PC-9 (cell line): Measurements from ENCODE around the gene RTN1. TPM values are rescaled to one million over a fixed set of nuclear protein-coding genes. Genes with fewer than 3 reads are reported as not detected.

Experiments
- BruUV-seq: library from RNA; stranded (reverse); fragments of 400-500 nt; replicated peaks from 2 replicates; lab custom pipeline; 2021; lab: Mats Ljungman, UMichigan
- CTCF ChIA-PET: fragments of 300-600 bp; sonication (Branson Sonifier 250); formaldehyde crosslinking; loops from one replicate; lab custom pipeline; 2022; ENCODE audit warnings: antibody characterized with exemption; lab: Charles Lee
- POLR2A ChIA-PET: fragments of 300-600 bp; sonication (Branson Sonifier 250); formaldehyde crosslinking; loops from one replicate; lab custom pipeline; 2022; ENCODE audit warnings: antibody characterized with exemption; ENCODE audit not compliant: unreplicated experiment; lab: Charles Lee
- DNase-seq, 2 experiments: peaks; one replicate each; pipeline versions ENCODE4 v3.0.0 to v3.0.0-alpha.2; 2015 to 2022; ENCODE audit warnings: mixed read lengths in 1 of 2
- H2AFZ ChIP-seq: fragments of 200-600 bp; sonication (generic); 2 replicates; pipeline ENCODE4 v1.8.1; 2017; ENCODE audit warnings: antibody characterized with exemption
- H3F3A ChIP-seq: fragments of 200-600 bp; sonication (generic); 2 replicates; pipeline ENCODE4 v1.8.1; 2017; ENCODE audit warnings: antibody characterized with exemption, mild to moderate bottlenecking, low read depth; ENCODE audit not compliant: insufficient read depth
- H3K27ac ChIP-seq: fragments of 200-600 bp; sonication (generic); 2 replicates; pipeline ENCODE4 v1.6.1; 2016; ENCODE audit warnings: mixed run types
- H3K27me3 ChIP-seq: fragments of 200-600 bp; sonication (generic); 2 replicates; pipeline ENCODE4 v1.6.1; 2016; ENCODE audit warnings: low read depth, mixed run types; ENCODE audit not compliant: insufficient read depth
- H3K36me3 ChIP-seq: fragments of 200-600 bp; sonication (generic); 2 replicates; pipeline ENCODE4 v1.6.1; 2016; ENCODE audit warnings: low read depth, mixed run types
- H3K4me1 ChIP-seq: fragments of 200-600 bp; sonication (generic); replicated peaks from 2 replicates; pipeline ENCODE4 v1.6.1; 2016; ENCODE audit warnings: mixed run types; ENCODE audit not compliant: insufficient read depth
- H3K4me2 ChIP-seq: fragments of 200-600 bp; sonication (generic); 2 replicates; pipeline ENCODE4 v1.6.1; 2017; ENCODE audit warnings: mixed run types
- H3K4me3 ChIP-seq: fragments of 200-600 bp; sonication (generic); 2 replicates; pipeline ENCODE4 v1.6.1; 2016; ENCODE audit warnings: mixed run types
- H3K79me2 ChIP-seq: fragments of 200-600 bp; sonication (generic); 2 replicates; pipeline ENCODE4 v1.6.1; 2017; ENCODE audit warnings: low read depth, mixed run types
- H3K9me2 ChIP-seq: fragments of 200-600 bp; sonication (generic); 2 replicates; pipeline ENCODE4 v1.8.1; 2017; ENCODE audit warnings: mild to moderate bottlenecking; ENCODE audit not compliant: insufficient read depth
- H3K9me3 ChIP-seq: fragments of 200-600 bp; sonication (generic); 2 replicates; pipeline ENCODE4 v1.8.1; 2016; ENCODE audit warnings: low read depth; ENCODE audit not compliant: insufficient read depth
- H4K20me1 ChIP-seq: fragments of 200-600 bp; sonication (generic); 2 replicates; pipeline ENCODE4 v1.8.1; 2017; ENCODE audit not compliant: insufficient read depth
- CTCF ChIP-seq: fragments of 200-600 bp; sonication (generic); conservative IDR thresholded peaks from 2 replicates; pipeline ENCODE4 v1.6.1; 2017; ENCODE audit warnings: mixed run types, antibody characterized with exemption, mild to moderate bottlenecking, moderate library complexity
- EZH2 ChIP-seq: fragments of 200-600 bp; sonication (generic); IDR thresholded peaks from 2 replicates; pipeline ENCODE4 v1.8.0; 2017; ENCODE audit warnings: antibody characterized with exemption, low read depth
- intact Hi-C: fragments of 100-400 bp; cut with micrococcal nuclease; formaldehyde crosslinking; loops from one replicate; pipeline ENCODE4 v1.10.0; 2022; ENCODE audit not compliant: unreplicated experiment
- total RNA-seq: library from RNA; stranded (reverse); gene quantifications from 2 replicates; pipeline ENCODE4 v1.2.3, GENCODE V29; 2021

The RTN1 gene
- total RNA-seq, 1 experiment from 2014 or later: not detected

- BruUV-seq: no TSS peak
- TF ChIP-seq EZH2 (no peak), CTCF (no peak)
- POLR2A ChIA-PET: no interaction called here
Observed at GRCh38 chr14:59595071-59595470, 275.5 kb downstream of the RTN1 start.

GRCh38 chr14:59591641-59592370 is 278.8 kb downstream of the RTN1 start:
- CTCF ChIA-PET: no interaction called here
- no peak overlapping the region for H3K4me3 ChIP-seq
- no peaks in the 10 kb centered on the region for H3K9me3 ChIP-seq
- no peaks in the 10 kb centered on the region for H4K20me1 ChIP-seq
- no peaks in the 10 kb centered on the region for H3K79me2 ChIP-seq
- no peak overlapping the region for H3K4me2 ChIP-seq
- no peak overlapping the region for H2AFZ ChIP-seq
- H3F3A ChIP-seq: no peaks in the 10 kb centered on the region; the same call in 1 of the 2 replicates
- POLR2A ChIA-PET: no interaction called here
- intact Hi-C loops: no loop called here
- no peaks in the 10 kb centered on the region for H3K27me3 ChIP-seq
- no peak for TF ChIP-seq CTCF
- TF ChIP-seq EZH2: no peak
- H3K36me3 ChIP-seq: no peaks in the 10 kb centered on the region
- DNase-seq: no peak
- H3K4me1 ChIP-seq: no peaks in the 10 kb centered on the region
- no TSS peak for BruUV-seq
- no peaks in the 10 kb centered on the region for H3K9me2 ChIP-seq
- no peak overlapping the region for H3K27ac ChIP-seq

More at GRCh38 chr14:59595071-59595470, 275.5 kb downstream of the RTN1 start:
- Histone ChIP-seq H3K27me3 (0 out of 2 replicates have a peak, but pooled peaks cover 3% of the 10 kb centered on the region), H4K20me1 (no peaks in the 10 kb centered on the region), H3K4me3 (no peak overlapping the region), H3K4me2 (no peak overlapping the region), H3K27ac (no peak overlapping the region), H3F3A (no peaks in the 10 kb centered on the region), H3K9me3 (no peaks in the 10 kb centered on the region), H2AFZ (no peak overlapping the region), H3K36me3 (no peaks in the 10 kb centered on the region), H3K4me1 (no peaks in the 10 kb centered on the region), H3K9me2 (no peaks in the 10 kb centered on the region), H3K79me2 (no peaks in the 10 kb centered on the region)
- no peak for DNase-seq
- CTCF ChIA-PET: no interaction called here
- intact Hi-C loops: no loop called here

GRCh38 chr14:59588101-59588500 is 282.5 kb downstream of the RTN1 start:
- no peaks in the 10 kb centered on the region for H3K4me1 ChIP-seq
- no peaks in the 10 kb centered on the region for H3K36me3 ChIP-seq
- no peaks in the 10 kb centered on the region for H3K9me3 ChIP-seq
- no TSS peak for BruUV-seq
- no peaks in the 10 kb centered on the region for H3K27me3 ChIP-seq
- no peaks in the 10 kb centered on the region for H3K79me2 ChIP-seq
- no peaks in the 10 kb centered on the region for H3K9me2 ChIP-seq
- no peak for DNase-seq
- H3K4me3 ChIP-seq: no peak overlapping the region
- H4K20me1 ChIP-seq: no peaks in the 10 kb centered on the region
- TF ChIP-seq CTCF (no peak), EZH2 (no peak)
- no peaks in the 10 kb centered on the region; the same call in 1 of the 2 replicates for H3F3A ChIP-seq
- H3K4me2 ChIP-seq: no peak overlapping the region
- POLR2A ChIA-PET: no interaction called here
- H2AFZ ChIP-seq: no peak overlapping the region
- H3K27ac ChIP-seq: no peak overlapping the region
- CTCF ChIA-PET: no interaction called here
- intact Hi-C loops: no loop called here
